GM23248 (cell line): ENCODE results near the gene ARPC2. TPM values are rescaled to one million over a fixed set of nuclear protein-coding genes. Genes with fewer than 3 reads are reported as not detected.

Experiments
- DNase-seq: peaks from one replicate; pipeline ENCODE4 v3.0.0-alpha.2; 2015
- H2AFZ ChIP-seq: fragments of 200-600 bp; sonication (generic); 2 replicates; pipeline ENCODE4 v1.6.1; 2016; ENCODE audit warnings: antibody characterized with exemption
- H3F3A ChIP-seq: fragments of 200-600 bp; sonication (generic); 2 replicates; pipeline ENCODE4 v1.6.1; 2016; ENCODE audit warnings: mild to moderate bottlenecking, antibody characterized with exemption, mixed run types; ENCODE audit not compliant: insufficient read depth
- H3K27ac ChIP-seq: fragments of 200-600 bp; sonication (generic); 2 replicates; pipeline ENCODE4 v1.5.1; 2016; ENCODE audit warnings: mild to moderate bottlenecking
- H3K27me3 ChIP-seq: fragments of 200-600 bp; sonication (generic); replicated peaks from 2 replicates; pipeline ENCODE4 v1.6.1; 2016; ENCODE audit warnings: mild to moderate bottlenecking; ENCODE audit not compliant: insufficient read depth
- H3K36me3 ChIP-seq: fragments of 200-600 bp; sonication (generic); 2 replicates; pipeline ENCODE4 v1.6.1; 2016; ENCODE audit warnings: low read depth, mild to moderate bottlenecking
- H3K4me1 ChIP-seq: fragments of 200-600 bp; sonication (generic); 2 replicates; pipeline ENCODE4 v1.6.1; 2016; ENCODE audit warnings: mild to moderate bottlenecking; ENCODE audit not compliant: insufficient read depth
- H3K4me2 ChIP-seq: fragments of 200-600 bp; sonication (generic); one replicate; pipeline ENCODE4 v1.6.1; 2016; ENCODE audit warnings: mild to moderate bottlenecking; ENCODE audit not compliant: unreplicated experiment
- H3K4me3 ChIP-seq: fragments of 200-600 bp; sonication (generic); 2 replicates; pipeline ENCODE4 v1.5.1; 2016; ENCODE audit warnings: mild to moderate bottlenecking
- H3K79me2 ChIP-seq: fragments of 200-600 bp; sonication (generic); 2 replicates; pipeline ENCODE4 v1.6.1; 2016; ENCODE audit warnings: mild to moderate bottlenecking; ENCODE audit not compliant: insufficient read depth
- H3K9ac ChIP-seq: fragments of 200-600 bp; sonication (generic); 2 replicates; pipeline ENCODE4 v1.6.1; 2016; ENCODE audit warnings: mild to moderate bottlenecking
- H3K9me2 ChIP-seq: fragments of 200-600 bp; sonication (generic); 2 replicates; pipeline ENCODE4 v1.6.1; 2016; ENCODE audit warnings: mixed run types, mild to moderate bottlenecking, moderate library complexity; ENCODE audit not compliant: insufficient read depth
- H3K9me3 ChIP-seq: fragments of 200-600 bp; sonication (generic); one replicate; pipeline ENCODE4 v1.6.1; 2017; ENCODE audit warnings: low read depth
- H4K20me1 ChIP-seq: fragments of 200-600 bp; sonication (generic); 2 replicates; pipeline ENCODE4 v1.6.0; 2016; ENCODE audit not compliant: insufficient read depth
- EZH2 ChIP-seq: fragments of 200-600 bp; sonication (generic); IDR thresholded peaks from 2 replicates; pipeline ENCODE4 v1.6.1; 2018; ENCODE audit warnings: antibody characterized with exemption, mild to moderate bottlenecking; ENCODE audit not compliant: insufficient read depth, poor library complexity, severe bottlenecking
- EZH2phosphoT487 ChIP-seq: fragments of 200-600 bp; sonication (generic); IDR thresholded peaks from 2 replicates; pipeline ENCODE4 v1.6.1; 2018; ENCODE audit warnings: antibody characterized with exemption, moderate library complexity, mild to moderate bottlenecking, low read depth; ENCODE audit not compliant: insufficient read depth
- WGBS, 2 experiments: methylation state at CpG; one replicate each; pipeline ENCODE4 v1.1.6; 2015 to 2017; ENCODE audit warnings: low lambda C conversion rate in 2 of 2, low coverage in 1 of 2; ENCODE audit errors: missing lambda C conversion rate in 2 of 2; 5-methylcytosine and 5-hydroxymethylcytosine counted together
- in situ Hi-C: fragments of 300-500 bp; cut with MboI; formaldehyde crosslinking; loops from 2 replicates; pipeline ENCODE4 v1.15.0; 2020
- polyA plus RNA-seq: library from polyadenylated mRNA; unstranded; fragments of >200 nt; fragmentation: Nextera tagmentation; extraction: Ambion mirVana; gene quantifications from 2 replicates; pipeline ENCODE4 v1.2.1, GENCODE V29; 2016
- total RNA-seq: library from RNA; depleted of rRNA; stranded (reverse); fragments of >200 nt; shearing (Covaris generic); gene quantifications from 2 replicates; pipeline ENCODE4 v1.2.3, GENCODE V29; 2014

Gene ARPC2
- total and polyA plus RNA-seq, 2 experiments from 2014 or later, result 644 to 851 TPM

- H3F3A ChIP-seq, result peaks cover 76% of the 10 kb centered on the region
- no peaks in the 10 kb centered on the region; the same call in 1 of the 2 replicates for H4K20me1 ChIP-seq
- H2AFZ ChIP-seq, result no peak overlapping the region
- H3K9ac ChIP-seq, result no peak overlapping the region
- no peaks in the 10 kb centered on the region for H3K9me2 ChIP-seq
- H3K27me3 ChIP-seq, result no peaks in the 10 kb centered on the region
- no peak overlapping the region for H3K27ac ChIP-seq
- H3K4me1 ChIP-seq, result peaks cover 21% of the 10 kb centered on the region
- H3K79me2 ChIP-seq, result no peaks in the 10 kb centered on the region
- H3K4me3 ChIP-seq, result no peak overlapping the region
- in situ Hi-C loops, result no loop called here
- TF ChIP-seq EZH2phosphoT487 (no peak), EZH2 (no peak)
- no peak overlapping the region for H3K4me2 ChIP-seq
- DNase-seq, result peak; percentile 49
- 64 to 69% methylated on average over 8 of the region's 8 CpGs for WGBS, 2 experiments
- H3K36me3 ChIP-seq, result peaks cover 34% of the 10 kb centered on the region
- H3K9me3 ChIP-seq, result no peaks in the 10 kb centered on the region
Observed at GRCh38 chr2:218257390-218257981, 40.5 kb downstream of the ARPC2 start.

GRCh38 chr2:218259099-218259961, 42.3 kb downstream of the ARPC2 start:
- TF ChIP-seq EZH2 (no peak), EZH2phosphoT487 (no peak)
- H2AFZ ChIP-seq, result peak overlapping the region; percentile 65
- H3K9ac ChIP-seq, result peak overlapping the region; percentile 64
- no peaks in the 10 kb centered on the region for H3K27me3 ChIP-seq
- H3K36me3 ChIP-seq, result peaks cover 20% of the 10 kb centered on the region
- H4K20me1 ChIP-seq, result no peaks in the 10 kb centered on the region
- peak overlapping the region; percentile 82 for H3K27ac ChIP-seq
- no peaks in the 10 kb centered on the region for H3K9me2 ChIP-seq
- H3F3A ChIP-seq, result peaks cover 58% of the 10 kb centered on the region
- DNase-seq, result peak; percentile 93
- H3K4me3 ChIP-seq, result no peak overlapping the region
- no peak overlapping the region for H3K4me2 ChIP-seq
- in situ Hi-C loops, result no loop called here
- WGBS, 2 experiments, result 11 to 13% methylated on average over 15 of the region's 15 CpGs
- H3K79me2 ChIP-seq, result no peaks in the 10 kb centered on the region
- H3K9me3 ChIP-seq, result no peaks in the 10 kb centered on the region
- peaks cover 18% of the 10 kb centered on the region for H3K4me1 ChIP-seq

GRCh38 chr2:218260166-218260565, 43.2 kb downstream of the ARPC2 start:
- H4K20me1 ChIP-seq, result no peaks in the 10 kb centered on the region
- no peaks in the 10 kb centered on the region for H3K9me2 ChIP-seq
- no peaks in the 10 kb centered on the region for H3K9me3 ChIP-seq
- no peak overlapping the region for H3K4me2 ChIP-seq
- no peaks in the 10 kb centered on the region for H3K27me3 ChIP-seq
- H3K27ac ChIP-seq, result peak overlapping the region; percentile 82; the same call in 1 of the 2 replicates
- no peak overlapping the region for H3K4me3 ChIP-seq
- no peak overlapping the region for H3K9ac ChIP-seq
- TF ChIP-seq EZH2 (no peak), EZH2phosphoT487 (no peak)
- peaks cover 18% of the 10 kb centered on the region for H3K4me1 ChIP-seq
- peaks cover 50% of the 10 kb centered on the region for H3F3A ChIP-seq
- no peak for DNase-seq
- WGBS, 2 experiments, result 90 to 93% methylated on average over 5 of the region's 5 CpGs
- in situ Hi-C loops, result no loop called here
- H3K79me2 ChIP-seq, result no peaks in the 10 kb centered on the region
- no peak overlapping the region for H2AFZ ChIP-seq
- H3K36me3 ChIP-seq, result peaks cover 12% of the 10 kb centered on the region

GRCh38 chr2:218260742-218261422, 43.9 kb downstream of the ARPC2 start, which contains the start of gene GPBAR1:
TSS of gene GPBAR1 (plus strand) at chr2:218261015. CDS start at chr2:218262725, 1,710 bp downstream.
- 70 to 76% methylated on average over 10 of the region's 10 CpGs for WGBS, 2 experiments
- H3K4me3 ChIP-seq, result no peak within 1 kb of the TSS
- peaks cover 6% of the 10 kb centered on the region for H3K36me3 ChIP-seq
- in situ Hi-C loops, result no loop called here
- no peaks in the 10 kb centered on the region for H3K9me3 ChIP-seq
- H3K27me3 ChIP-seq, result no peaks in the 10 kb centered on the region
- peaks cover 18% of the 10 kb centered on the region for H3K4me1 ChIP-seq
- DNase-seq, result peak; percentile 14
- peaks cover 42% of the 10 kb centered on the region for H3F3A ChIP-seq
- H3K4me2 ChIP-seq, result no peak within 1 kb of the TSS
- no peaks in the 10 kb centered on the region for H3K9me2 ChIP-seq
- no peak within 1 kb of the TSS for H2AFZ ChIP-seq
- H3K27ac ChIP-seq, result peak within 1 kb of the TSS; percentile 82
- H3K79me2 ChIP-seq, result no peaks in the 10 kb centered on the region
- H4K20me1 ChIP-seq, result no peaks in the 10 kb centered on the region
- TF ChIP-seq EZH2 (no peak), EZH2phosphoT487 (no peak)
- H3K9ac ChIP-seq, result 0 out of 2 replicates have a peak within 1 kb of the TSS, but pooled peaks have one; percentile 64
